Right cardiac atrium (tissue), 5 donors: ENCODE measurements around the gene OR1F1. TPM values are rescaled to one million over a fixed set of nuclear protein-coding genes. Genes with fewer than 3 reads are reported as not detected.
A peak's percentile ranks its signal among the peaks of the same experiment; 100 is the strongest.

Experiments used
- ATAC-seq, 2 donors: fragments of 200-7000 bp; cut with Tn5 transposase; one replicate each; pipeline versions ENCODE4 v1.8.0 to v1.9.1; 2020; ENCODE audit warnings: moderate library complexity in 2 of 2, mild to moderate bottlenecking in 1 of 2
- DNase-seq, 3 donors: peaks; one replicate each; pipeline ENCODE4 v3.0.0-alpha.2; 2020
- H3K27ac ChIP-seq: one replicate; pipeline ENCODE4 v1.5.1; 2013; ENCODE audit warnings: mild to moderate bottlenecking, low read length, control low read depth, moderate library complexity
- H3K27me3 ChIP-seq: one replicate; pipeline ENCODE4 v1.6.1; 2013; ENCODE audit not compliant: control insufficient read depth, insufficient read depth
- H3K4me1 ChIP-seq: one replicate; pipeline ENCODE4 v1.6.1; 2013; ENCODE audit warnings: low read length; ENCODE audit not compliant: control insufficient read depth, insufficient read depth
- H3K4me3 ChIP-seq: one replicate; pipeline ENCODE4 v1.5.1; 2013; ENCODE audit warnings: low read length, control low read depth
- H3K9me3 ChIP-seq: one replicate; pipeline ENCODE4 v1.6.1; 2013; ENCODE audit warnings: low read length; ENCODE audit not compliant: control insufficient read depth
- WGBS: extraction: QIAGEN DNeasy Blood & Tissue Kit; methylation state at CpG from one replicate; pipeline ENCODE4 v1.1.7; 2013; 5-methylcytosine and 5-hydroxymethylcytosine counted together
- intact Hi-C, 4 donors: fragments of 100-400 bp; cut with DNase I; formaldehyde crosslinking; loops; one replicate each; pipeline versions ENCODE4 v1.11.0 to v1.14.0; 2022 to 2023
- polyA plus RNA-seq: library from polyadenylated mRNA; stranded (reverse); fragments of 200-250 nt; gene quantifications from one replicate; pipeline ENCODE4 v1.2.3, GENCODE V29; 2013
- total RNA-seq, 4 donors: library from RNA; stranded (reverse); fragmentation: NEBNext Ultra II Directional; extraction: Animal tissue kit (Norgen Biotek cat#: 25700); gene quantifications; one replicate each; pipeline ENCODE4 v1.2.1, GENCODE V29; 2021
- donor health status: healthy with polysubstance abuse.
- donor health status: DM: no; HTN: yes; CAD: no.
- donor health status: DM: no; HTN: no; CAD: no.
- donor health status: DM: no; HTN: yes; CAD: no; lungs with severe emphysema.
- donor health status: DM: yes; HTN: yes; CAD: no.

The OR1F1 gene
- total and polyA plus RNA-seq, 5 donors: not detected

GRCh38 chr16:3212567-3212966, 24.6 kb downstream of the OR1F1 start:
- WGBS: 72% methylated on average over 1 of the region's 1 CpG
- H3K27me3 ChIP-seq: no peaks in the 10 kb centered on the region
- ATAC-seq: no peak

GRCh38 chr16:3214904-3215600, 27.0 kb downstream of the OR1F1 start:
- WGBS: 32% methylated on average over 7 of the region's 7 CpGs
- H3K27me3 ChIP-seq: no peaks in the 10 kb centered on the region

More at GRCh38 chr16:3212567-3212966, 24.6 kb downstream of the OR1F1 start:
- no peaks in the 10 kb centered on the region for H3K4me1 ChIP-seq
- intact Hi-C loops: no loop called here
- no peak overlapping the region for H3K4me3 ChIP-seq
- no peak overlapping the region for H3K27ac ChIP-seq
- no peaks in the 10 kb centered on the region for H3K9me3 ChIP-seq
- DNase-seq: no peak

GRCh38 chr16:3215601-3216262, 27.7 kb downstream of the OR1F1 start:
- 70% methylated on average over 11 of the region's 11 CpGs for WGBS
- Histone ChIP-seq H3K4me3 (no peak overlapping the region), H3K9me3 (no peaks in the 10 kb centered on the region), H3K27me3 (no peaks in the 10 kb centered on the region), H3K4me1 (no peaks in the 10 kb centered on the region), H3K27ac (no peak overlapping the region)
- DNase-seq: no peak
- no peak for ATAC-seq
- intact Hi-C loops: no loop called here

More at GRCh38 chr16:3214904-3215600, 27.0 kb downstream of the OR1F1 start:
- intact Hi-C loops: no loop called here
- Histone ChIP-seq H3K27ac (no peak overlapping the region), H3K4me3 (no peak overlapping the region), H3K9me3 (no peaks in the 10 kb centered on the region), H3K4me1 (no peaks in the 10 kb centered on the region)
- DNase-seq (no peak), ATAC-seq (no peak)

GRCh38 chr16:3216263-3216640, 28.2 kb downstream of the OR1F1 start:
- ATAC-seq (no peak), DNase-seq (no peak)
- Histone ChIP-seq H3K27ac (no peak overlapping the region), H3K9me3 (no peaks in the 10 kb centered on the region), H3K4me1 (no peaks in the 10 kb centered on the region), H3K27me3 (no peaks in the 10 kb centered on the region), H3K4me3 (no peak overlapping the region)
- intact Hi-C loops: no loop called here
- 52% methylated on average over 3 of the region's 3 CpGs for WGBS

GRCh38 chr16:3220839-3221238, 32.8 kb downstream of the OR1F1 start:
- no peak for ATAC-seq
- no peak overlapping the region for H3K27ac ChIP-seq
- no peak overlapping the region for H3K4me3 ChIP-seq
- no peaks in the 10 kb centered on the region for H3K27me3 ChIP-seq
- no peaks in the 10 kb centered on the region for H3K4me1 ChIP-seq
- DNase-seq: no peak
- intact Hi-C loops: no loop called here
- WGBS: 96% methylated on average over 10 of the region's 10 CpGs
- H3K9me3 ChIP-seq: peaks cover 16% of the 10 kb centered on the region

- WGBS: 97% methylated on average over 10 of the region's 10 CpGs
- peaks cover 18% of the 10 kb centered on the region for H3K9me3 ChIP-seq
- no peak overlapping the region for H3K27ac ChIP-seq
- H3K4me1 ChIP-seq: no peaks in the 10 kb centered on the region
- ATAC-seq (no peak), DNase-seq (no peak)
- no peaks in the 10 kb centered on the region for H3K27me3 ChIP-seq
- intact Hi-C loops: no loop called here
- no peak overlapping the region for H3K4me3 ChIP-seq
These were observed 36.0 kb downstream of the OR1F1 start for GRCh38 chr16:3223913-3224515.

GRCh38 chr16:3234543-3234856, 46.5 kb downstream of the OR1F1 start:
- ATAC-seq (no peak), DNase-seq (no peak)
- Histone ChIP-seq H3K27me3 (no peaks in the 10 kb centered on the region), H3K9me3 (no peaks in the 10 kb centered on the region), H3K4me3 (peak overlapping the region; percentile 80), H3K27ac (peak overlapping the region; percentile 100), H3K4me1 (peaks cover 9% of the 10 kb centered on the region)
- intact Hi-C loops: no loop called here
- 2% methylated on average over 18 of the region's 18 CpGs for WGBS

- DNase-seq (peak; percentile 98 to 99 (median 98)), ATAC-seq (peak; percentile 99)
- intact Hi-C loops: no loop called here
- Histone ChIP-seq H3K27me3 (no peaks in the 10 kb centered on the region), H3K4me3 (peak within 1 kb of the TSS; percentile 80), H3K9me3 (no peaks in the 10 kb centered on the region), H3K4me1 (peaks cover 9% of the 10 kb centered on the region), H3K27ac (peak within 1 kb of the TSS; percentile 100)
- under 1% methylated on average over 54 of the region's 59 CpGs for WGBS
These were observed 47.0 kb downstream of the OR1F1 start, which contains the start of gene ZNF200 for GRCh38 chr16:3234857-3235561. TSS of gene ZNF200 (minus strand) at chr16:3235158. CDS start at chr16:3233755, 1,403 bp downstream.

- Histone ChIP-seq H3K27ac (no peak overlapping the region), H3K4me3 (no peak overlapping the region), H3K9me3 (no peaks in the 10 kb centered on the region), H3K4me1 (peaks cover 9% of the 10 kb centered on the region), H3K27me3 (no peaks in the 10 kb centered on the region)
- WGBS: 86% methylated on average over 29 of the region's 29 CpGs
- ATAC-seq (peak in 1 of 2 donors; percentile 10), DNase-seq (peak; percentile 73 to 78 (median 77))
- intact Hi-C loops: no loop called here
These were observed 48.1 kb downstream of the OR1F1 start for GRCh38 chr16:3235856-3236669.

- intact Hi-C loops: no loop called here
- Histone ChIP-seq H3K27ac (no peak overlapping the region), H3K9me3 (no peaks in the 10 kb centered on the region), H3K4me3 (no peak overlapping the region), H3K27me3 (no peaks in the 10 kb centered on the region), H3K4me1 (no peaks in the 10 kb centered on the region)
- ATAC-seq: no peak
- no peak for DNase-seq
- WGBS: 74% methylated on average over 5 of the region's 5 CpGs
These were observed 53.8 kb downstream of the OR1F1 start for GRCh38 chr16:3241761-3242160.
